ENCODE data around the gene DGLUCY.
A peak's percentile ranks its signal among the peaks of the same experiment; 100 is the strongest.
"Not testable (repeated sequence)": the region's sequence is repeated elsewhere in the genome, so short reads cannot be mapped to it uniquely, and the experiment has no call there.

DGLUCY gene

GRCh38 chr14:91261115-91261514, 147.2 kb downstream of the DGLUCY start:
- in situ Hi-C loops (cut with HindIII; ENCODE audit: low pct_unique_long_range_greater_than_20kb, low sequenced_read_pairs), result no loop called here
- no peak for DNase-seq (ENCODE audit: low read depth in 1 of 2, low spot score in 1 of 2)
- TF ChIP-seq JUND (IDR thresholded peaks at IDR 0.05; ENCODE audit: low read depth), result no peak

- no peak for DNase-seq (ENCODE audit: low read depth in 1 of 2, low spot score in 1 of 2)
- in situ Hi-C loops (cut with HindIII; ENCODE audit: low pct_unique_long_range_greater_than_20kb, low sequenced_read_pairs), result no loop called here
- no peak for TF ChIP-seq JUND (IDR thresholded peaks at IDR 0.05; ENCODE audit: low read depth)
Observed at GRCh38 chr14:91261986-91262549, 148.2 kb downstream of the DGLUCY start.

GRCh38 chr14:91263329-91263728, 149.5 kb downstream of the DGLUCY start:
- no peak for TF ChIP-seq JUND (IDR thresholded peaks at IDR 0.05; ENCODE audit: low read depth)
- in situ Hi-C loops (cut with HindIII; ENCODE audit: low pct_unique_long_range_greater_than_20kb, low sequenced_read_pairs), result no loop called here
- no peak for DNase-seq (ENCODE audit: low read depth in 1 of 2, low spot score in 1 of 2)

- DNase-seq (ENCODE audit: low read depth in 1 of 2, low spot score in 1 of 2), result no peak
- no peak for TF ChIP-seq JUND (IDR thresholded peaks at IDR 0.05; ENCODE audit: low read depth)
- in situ Hi-C loops (cut with HindIII; ENCODE audit: low pct_unique_long_range_greater_than_20kb, low sequenced_read_pairs), result no loop called here
Observed at GRCh38 chr14:91264151-91265150, 150.6 kb downstream of the DGLUCY start.

- in situ Hi-C loops (cut with HindIII; ENCODE audit: low pct_unique_long_range_greater_than_20kb, low sequenced_read_pairs), result no loop called here
- no peak for DNase-seq (ENCODE audit: low read depth in 1 of 2, low spot score in 1 of 2)
Observed at GRCh38 chr14:91265404-91265803, 151.5 kb downstream of the DGLUCY start.

GRCh38 chr14:91266276-91266675, 152.4 kb downstream of the DGLUCY start:
- DNase-seq (ENCODE audit: low read depth in 1 of 2, low spot score in 1 of 2); in situ Hi-C loops (cut with HindIII; ENCODE audit: low pct_unique_long_range_greater_than_20kb, low sequenced_read_pairs): not testable (repeated sequence)

More at GRCh38 chr14:91265404-91265803, 151.5 kb downstream of the DGLUCY start:
- no peak for TF ChIP-seq JUND (IDR thresholded peaks at IDR 0.05; ENCODE audit: low read depth)

DNA sequence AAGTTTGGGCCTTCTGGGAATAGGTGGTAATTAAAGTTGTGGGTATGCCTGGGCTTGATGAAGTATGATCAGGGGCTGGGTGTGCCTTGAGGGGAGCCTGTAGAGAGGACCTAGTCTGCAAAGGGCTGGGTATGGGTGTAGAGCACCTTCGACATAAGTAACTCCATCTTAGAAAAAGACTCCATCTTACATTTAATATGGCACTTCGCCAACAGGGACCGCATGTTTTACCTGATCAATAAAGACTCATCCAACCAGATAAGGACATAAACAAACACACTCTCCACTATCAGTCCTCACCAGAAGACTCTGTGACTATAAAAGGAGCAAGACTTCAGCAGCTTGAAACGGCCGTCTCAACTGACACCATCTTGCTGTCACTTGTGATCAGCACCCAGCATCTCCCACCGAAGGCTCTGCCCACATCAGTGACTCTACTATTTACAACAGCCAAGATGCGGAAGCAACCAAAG, 154.1 kb downstream of the DGLUCY start:
- in situ Hi-C loops (cut with HindIII; ENCODE audit: low pct_unique_long_range_greater_than_20kb, low sequenced_read_pairs), result no loop called here
- TF ChIP-seq JUND (IDR thresholded peaks at IDR 0.05; ENCODE audit: low read depth), result no peak

GRCh38 chr14:91269076-91269991, 155.5 kb downstream of the DGLUCY start:
- DNase-seq (ENCODE audit: low read depth in 1 of 2, low spot score in 1 of 2), result peak in 1 of 2 experiments; percentile 59
- in situ Hi-C loops (cut with HindIII; ENCODE audit: low pct_unique_long_range_greater_than_20kb, low sequenced_read_pairs), result no loop called here
- TF ChIP-seq JUND (IDR thresholded peaks at IDR 0.05; ENCODE audit: low read depth), result no peak

More for the DNA sequence above, 154.1 kb downstream of the DGLUCY start:
- no peak for DNase-seq (ENCODE audit: low read depth in 1 of 2, low spot score in 1 of 2)

DNA sequence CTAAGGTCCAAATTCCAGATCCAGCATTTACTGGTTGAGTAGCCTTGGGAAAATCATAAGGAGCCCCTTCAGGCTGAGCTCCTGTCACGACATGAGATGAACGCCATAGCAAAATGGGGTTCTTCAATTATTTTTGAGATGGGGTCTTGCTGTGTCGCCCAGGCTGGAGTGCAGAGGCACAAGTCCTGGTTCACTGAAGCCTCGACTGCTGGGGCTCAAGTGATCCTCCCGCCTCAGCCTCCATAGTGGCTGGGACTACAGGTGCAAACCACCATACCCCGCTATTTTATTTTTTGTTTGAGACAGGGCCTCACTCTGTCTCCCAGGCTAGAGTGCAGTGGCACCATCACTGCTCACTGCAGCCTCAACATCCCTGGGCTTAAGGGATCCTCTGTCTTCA, 156.3 kb downstream of the DGLUCY start:
- in situ Hi-C loops (cut with HindIII; ENCODE audit: low pct_unique_long_range_greater_than_20kb, low sequenced_read_pairs), result no loop called here
- no peak for TF ChIP-seq JUND (IDR thresholded peaks at IDR 0.05; ENCODE audit: low read depth)
- DNase-seq (ENCODE audit: low read depth in 1 of 2, low spot score in 1 of 2), result no peak

- no peak for TF ChIP-seq JUND (IDR thresholded peaks at IDR 0.05; ENCODE audit: low read depth)
- peak in 1 of 2 experiments; percentile 58 for DNase-seq (ENCODE audit: low read depth in 1 of 2, low spot score in 1 of 2)
- in situ Hi-C loops (cut with HindIII; ENCODE audit: low pct_unique_long_range_greater_than_20kb, low sequenced_read_pairs), result no loop called here
Observed at GRCh38 chr14:91270619-91271018, 156.7 kb downstream of the DGLUCY start.

DNA sequence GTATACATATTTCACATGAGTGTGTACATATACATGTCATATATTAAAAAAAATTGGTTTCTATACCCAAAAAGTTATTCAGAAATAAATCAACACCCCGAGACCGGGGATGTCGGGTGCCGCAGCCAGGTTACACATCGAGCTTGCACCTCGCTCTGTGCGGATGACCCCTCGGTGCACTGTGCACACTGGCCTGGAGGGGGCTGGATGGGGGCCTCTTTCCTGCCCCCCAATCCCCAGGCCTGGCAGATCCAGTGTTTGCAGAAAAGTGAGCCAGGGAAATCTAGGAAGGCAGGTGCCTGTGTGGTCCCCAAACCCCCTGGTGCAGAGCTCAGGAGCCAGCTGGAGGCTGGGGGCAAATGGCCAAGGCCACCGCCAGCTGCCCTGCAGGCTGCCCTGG, 157.8 kb downstream of the DGLUCY start:
- TF ChIP-seq JUND (IDR thresholded peaks at IDR 0.05; ENCODE audit: low read depth), result no peak
- in situ Hi-C loops (cut with HindIII; ENCODE audit: low pct_unique_long_range_greater_than_20kb, low sequenced_read_pairs), result no loop called here
- DNase-seq (ENCODE audit: low read depth in 1 of 2, low spot score in 1 of 2), result no peak
